ENCODE data around the gene CD48. TPM values are rescaled to one million over a fixed set of nuclear protein-coding genes. Genes with fewer than 3 reads are reported as not detected.

Gene CD48
- polyA plus RNA-seq, 3 donors = 356 to 688 (median 363) TPM

DNA sequence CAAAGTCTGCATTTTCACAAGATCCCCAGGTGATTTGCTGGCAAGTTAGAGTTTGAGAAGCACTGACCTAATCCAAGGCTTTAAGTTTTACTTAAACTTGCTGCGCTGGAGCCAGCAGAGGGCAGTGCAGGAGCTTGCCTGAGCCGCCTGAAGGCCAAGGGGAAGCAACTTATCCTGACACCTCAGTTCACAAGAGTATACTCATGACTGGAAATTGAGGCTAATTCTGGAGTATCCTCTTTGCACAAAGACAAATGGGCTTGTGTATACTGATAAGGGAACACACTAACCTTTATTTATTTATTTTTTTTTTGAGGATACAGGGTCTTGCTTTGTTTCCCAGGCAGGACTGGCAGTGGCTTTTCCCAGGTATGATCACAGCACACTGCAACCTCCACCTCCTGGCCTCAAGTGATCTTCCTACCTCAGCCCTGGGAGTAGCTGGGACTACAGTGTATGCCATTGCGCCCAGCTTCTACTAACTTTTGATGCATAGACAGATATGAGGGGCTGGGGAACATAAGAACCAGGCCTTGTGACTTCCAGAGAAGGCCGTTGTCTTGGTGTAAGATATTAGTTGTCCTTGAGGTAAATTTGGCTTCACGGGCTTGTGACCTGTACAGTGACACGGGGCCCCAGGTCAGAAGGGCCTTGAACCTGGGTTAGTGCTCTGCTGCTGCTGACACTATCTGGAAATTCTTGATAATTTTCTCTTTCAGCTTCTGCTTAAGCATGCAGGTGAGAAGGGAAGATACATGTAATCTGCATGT lies 35.8 kb downstream of the CD48 start:
- Histone ChIP-seq H3K4me1 (ENCODE audit: control insufficient read depth in 1 of 2, insufficient read depth in 2 of 2, low read length in 2 of 2) (peaks cover 22 to 34% of the 10 kb centered on the region in 2 donors), H3K27me3 (ENCODE audit: control insufficient read depth in 2 of 2, insufficient read depth in 2 of 2, low read length in 2 of 2) (no peaks in the 10 kb centered on the region), H3K9me3 (replicated peaks in 1 of 2; ENCODE audit: control insufficient read depth in 1 of 2, insufficient read depth in 1 of 2, low read length in 2 of 2) (no peaks in the 10 kb centered on the region), H3K4me2 (replicated peaks; ENCODE audit: extremely low read depth, low read length, poor library complexity, severe bottlenecking) (no peak overlapping the region), H3K27ac (ENCODE audit: low read depth in 1 of 2, low read length in 2 of 2) (peak overlapping the region in 1 of 2 donors; percentile 38), H4K20me1 (ENCODE audit: insufficient read depth, low read length) (peaks cover 75% of the 10 kb centered on the region), H3K4me3 (replicated peaks in 1 of 3; ENCODE audit: low read depth in 2 of 3, low read length in 3 of 3) (no peak overlapping the region), H2AFZ (ENCODE audit: insufficient read depth, low read depth, low read length, poor library complexity, severe bottlenecking) (no peak overlapping the region), H3K9ac (ENCODE audit: insufficient read depth, low read length, poor library complexity, severe bottlenecking) (no peak overlapping the region), H3K79me2 (ENCODE audit: insufficient read depth, low read length) (peaks cover 14% of the 10 kb centered on the region), H3K36me3 (replicated peaks in 1 of 2; ENCODE audit: control insufficient read depth in 1 of 2, insufficient read depth in 2 of 2, low read length in 2 of 2) (peaks cover 39 to 46% of the 10 kb centered on the region in 2 donors)
- Mint-ChIP-seq H3K4me3 (no peak overlapping the region), H3K36me3 (peaks cover 41 to 49% of the 10 kb centered on the region in 2 donors), H3K4me1 (peaks cover 6% of the 10 kb centered on the region), H3K9me3 (no peaks in the 10 kb centered on the region), H3K27me3 (ENCODE audit: low read depth in 3 of 3) (no peaks in the 10 kb centered on the region), H3K27ac (peak overlapping the region; percentile 22 to 73 (median 63))
- intact Hi-C loops (cut with micrococcal nuclease) = loop anchor here (1.0 to 5.0 kb wide), 2 partner anchors 29 to 276 kb away; partner anchors contain the start of genes ITLN2 (in 1 of the 2) and SLAMF1 (in 1 of the 2)
- DNase-seq = peak; percentile 63 to 79 (median 64)
- TF ChIP-seq, protein P1, sequence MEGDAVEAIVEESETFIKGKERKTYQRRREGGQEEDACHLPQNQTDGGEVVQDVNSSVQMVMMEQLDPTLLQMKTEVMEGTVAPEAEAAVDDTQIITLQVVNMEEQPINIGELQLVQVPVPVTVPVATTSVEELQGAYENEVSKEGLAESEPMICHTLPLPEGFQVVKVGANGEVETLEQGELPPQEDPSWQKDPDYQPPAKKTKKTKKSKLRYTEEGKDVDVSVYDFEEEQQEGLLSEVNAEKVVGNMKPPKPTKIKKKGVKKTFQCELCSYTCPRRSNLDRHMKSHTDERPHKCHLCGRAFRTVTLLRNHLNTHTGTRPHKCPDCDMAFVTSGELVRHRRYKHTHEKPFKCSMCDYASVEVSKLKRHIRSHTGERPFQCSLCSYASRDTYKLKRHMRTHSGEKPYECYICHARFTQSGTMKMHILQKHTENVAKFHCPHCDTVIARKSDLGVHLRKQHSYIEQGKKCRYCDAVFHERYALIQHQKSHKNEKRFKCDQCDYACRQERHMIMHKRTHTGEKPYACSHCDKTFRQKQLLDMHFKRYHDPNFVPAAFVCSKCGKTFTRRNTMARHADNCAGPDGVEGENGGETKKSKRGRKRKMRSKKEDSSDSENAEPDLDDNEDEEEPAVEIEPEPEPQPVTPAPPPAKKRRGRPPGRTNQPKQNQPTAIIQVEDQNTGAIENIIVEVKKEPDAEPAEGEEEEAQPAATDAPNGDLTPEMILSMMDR (IDR thresholded peaks at IDR 0.05) = peak; percentile 90
- WGBS (ENCODE audit: insufficient coverage) = 42% methylated on average over 5 of the region's 6 CpGs

DNA sequence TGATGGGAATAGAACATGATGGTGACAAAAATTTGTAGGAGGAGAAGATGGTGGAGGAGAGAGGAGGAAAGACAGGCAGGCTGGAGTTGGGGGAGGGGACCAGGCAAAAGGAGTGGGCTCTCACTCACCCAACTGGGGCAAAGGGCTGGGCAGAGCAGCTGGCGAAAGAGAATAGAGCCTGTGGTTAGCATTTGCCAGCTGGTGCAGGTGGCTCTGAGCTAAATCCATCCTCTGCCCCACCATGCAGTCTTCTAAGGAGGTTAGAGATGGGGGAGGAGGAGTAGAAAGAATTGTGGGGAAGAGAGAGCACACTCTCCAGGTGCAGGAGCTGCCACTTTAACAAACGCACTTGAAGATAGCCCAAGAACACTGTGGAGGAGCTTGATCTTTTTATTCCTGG lies 37.2 kb downstream of the CD48 start:
- Mint-ChIP-seq H3K4me3 (no peak overlapping the region), H3K9me3 (peaks cover 2 to 9% (median 7%) of the 10 kb centered on the region in 7 donors), H3K36me3 (peaks cover 29 to 42% of the 10 kb centered on the region in 2 donors), H3K27me3 (ENCODE audit: low read depth in 3 of 3) (no peaks in the 10 kb centered on the region), H3K4me1 (peaks cover 8% of the 10 kb centered on the region), H3K27ac (no peak overlapping the region)
- Histone ChIP-seq H3K9me3 (replicated peaks in 1 of 2; ENCODE audit: control insufficient read depth in 1 of 2, insufficient read depth in 1 of 2, low read length in 2 of 2) (peaks cover 2 to 3% of the 10 kb centered on the region in 2 donors), H3K4me1 (ENCODE audit: control insufficient read depth in 1 of 2, insufficient read depth in 2 of 2, low read length in 2 of 2) (peaks cover 22 to 34% of the 10 kb centered on the region in 2 donors), H3K4me3 (replicated peaks in 1 of 3; ENCODE audit: low read depth in 2 of 3, low read length in 3 of 3) (no peak overlapping the region), H3K27ac (ENCODE audit: low read depth in 1 of 2, low read length in 2 of 2) (no peak overlapping the region), H3K36me3 (replicated peaks in 1 of 2; ENCODE audit: control insufficient read depth in 1 of 2, insufficient read depth in 2 of 2, low read length in 2 of 2) (peaks cover 24 to 32% of the 10 kb centered on the region in 2 donors), H3K9ac (ENCODE audit: insufficient read depth, low read length, poor library complexity, severe bottlenecking) (no peak overlapping the region), H3K79me2 (ENCODE audit: insufficient read depth, low read length) (peaks cover 1% of the 10 kb centered on the region), H4K20me1 (ENCODE audit: insufficient read depth, low read length) (peaks cover 60% of the 10 kb centered on the region), H3K4me2 (replicated peaks; ENCODE audit: extremely low read depth, low read length, poor library complexity, severe bottlenecking) (no peak overlapping the region), H2AFZ (ENCODE audit: insufficient read depth, low read depth, low read length, poor library complexity, severe bottlenecking) (no peak overlapping the region), H3K27me3 (ENCODE audit: control insufficient read depth in 2 of 2, insufficient read depth in 2 of 2, low read length in 2 of 2) (no peaks in the 10 kb centered on the region)
- WGBS (ENCODE audit: insufficient coverage) = 71% methylated on average over 1 of the region's 2 CpGs
- intact Hi-C loops (cut with micrococcal nuclease) = no loop called here
- DNase-seq = no peak
- TF ChIP-seq, protein P1 (IDR thresholded peaks at IDR 0.05) = no peak

Data from CD14-positive monocyte (primary cell).